Cardiac fibroblast (primary cell): ENCODE measurements around the gene PRSS57.

ENCODE experiments used
- DNase-seq, 2 donors: peaks; one replicate each; pipeline versions ENCODE4 v3.0.0 to v3.0.0-alpha.2; 2010; ENCODE audit warnings: low read depth in 2 of 2
- H3K4me3 ChIP-seq, 2 donors: replicated peaks in 1 of 2; 1 replicate in 1 of 2; 2 replicates in 1 of 2; pipeline ENCODE4 v1.5.1; 2011; ENCODE audit warnings: low read depth in 2 of 2, low read length in 2 of 2, mild to moderate bottlenecking in 2 of 2, moderate library complexity in 1 of 2
- TF ChIP-seq, protein P1 (sequence below): IDR thresholded peaks from one replicate; pipeline ENCODE4 v1.5.1; 2011; ENCODE audit warnings: low read depth, mild to moderate bottlenecking, low read length, inconsistent platforms

Gene PRSS57

DNA sequence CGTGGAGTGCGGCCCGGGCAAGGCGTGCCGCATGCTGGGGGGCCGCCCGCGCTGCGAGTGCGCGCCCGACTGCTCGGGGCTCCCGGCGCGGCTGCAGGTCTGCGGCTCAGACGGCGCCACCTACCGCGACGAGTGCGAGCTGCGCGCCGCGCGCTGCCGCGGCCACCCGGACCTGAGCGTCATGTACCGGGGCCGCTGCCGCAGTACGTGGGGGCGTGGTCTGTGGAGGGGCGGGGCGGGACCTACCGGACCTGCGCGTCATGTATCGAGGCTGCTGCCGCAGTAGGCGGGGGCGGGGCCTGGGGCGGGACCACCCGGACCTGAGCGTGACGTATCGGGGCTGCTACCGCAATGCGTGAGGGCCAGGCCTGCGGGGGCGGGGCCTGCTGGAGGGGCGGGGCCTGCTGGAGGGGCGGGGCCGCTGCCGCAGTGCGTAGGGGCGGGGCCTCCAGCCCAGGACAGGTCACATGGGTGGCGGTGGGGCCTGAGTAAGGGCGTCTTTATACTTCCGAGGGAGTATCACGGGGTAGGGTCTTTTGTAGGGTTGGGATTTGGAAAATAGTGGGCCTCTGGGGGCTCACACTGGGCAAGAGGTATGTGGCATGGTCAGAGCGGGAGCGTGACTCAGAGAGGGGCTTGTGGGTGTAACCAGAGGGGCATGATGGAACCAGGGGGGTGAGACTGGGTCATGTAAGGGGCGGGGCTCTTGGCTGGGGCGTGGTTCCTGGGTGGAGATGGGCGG is 14.8 kb downstream of the PRSS57 start:
- peak overlapping the region; percentile 49 to 58 for H3K4me3 ChIP-seq
- peak; percentile 99 to 100 for DNase-seq
- TF ChIP-seq, protein P1, sequence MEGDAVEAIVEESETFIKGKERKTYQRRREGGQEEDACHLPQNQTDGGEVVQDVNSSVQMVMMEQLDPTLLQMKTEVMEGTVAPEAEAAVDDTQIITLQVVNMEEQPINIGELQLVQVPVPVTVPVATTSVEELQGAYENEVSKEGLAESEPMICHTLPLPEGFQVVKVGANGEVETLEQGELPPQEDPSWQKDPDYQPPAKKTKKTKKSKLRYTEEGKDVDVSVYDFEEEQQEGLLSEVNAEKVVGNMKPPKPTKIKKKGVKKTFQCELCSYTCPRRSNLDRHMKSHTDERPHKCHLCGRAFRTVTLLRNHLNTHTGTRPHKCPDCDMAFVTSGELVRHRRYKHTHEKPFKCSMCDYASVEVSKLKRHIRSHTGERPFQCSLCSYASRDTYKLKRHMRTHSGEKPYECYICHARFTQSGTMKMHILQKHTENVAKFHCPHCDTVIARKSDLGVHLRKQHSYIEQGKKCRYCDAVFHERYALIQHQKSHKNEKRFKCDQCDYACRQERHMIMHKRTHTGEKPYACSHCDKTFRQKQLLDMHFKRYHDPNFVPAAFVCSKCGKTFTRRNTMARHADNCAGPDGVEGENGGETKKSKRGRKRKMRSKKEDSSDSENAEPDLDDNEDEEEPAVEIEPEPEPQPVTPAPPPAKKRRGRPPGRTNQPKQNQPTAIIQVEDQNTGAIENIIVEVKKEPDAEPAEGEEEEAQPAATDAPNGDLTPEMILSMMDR: no peak

DNA sequence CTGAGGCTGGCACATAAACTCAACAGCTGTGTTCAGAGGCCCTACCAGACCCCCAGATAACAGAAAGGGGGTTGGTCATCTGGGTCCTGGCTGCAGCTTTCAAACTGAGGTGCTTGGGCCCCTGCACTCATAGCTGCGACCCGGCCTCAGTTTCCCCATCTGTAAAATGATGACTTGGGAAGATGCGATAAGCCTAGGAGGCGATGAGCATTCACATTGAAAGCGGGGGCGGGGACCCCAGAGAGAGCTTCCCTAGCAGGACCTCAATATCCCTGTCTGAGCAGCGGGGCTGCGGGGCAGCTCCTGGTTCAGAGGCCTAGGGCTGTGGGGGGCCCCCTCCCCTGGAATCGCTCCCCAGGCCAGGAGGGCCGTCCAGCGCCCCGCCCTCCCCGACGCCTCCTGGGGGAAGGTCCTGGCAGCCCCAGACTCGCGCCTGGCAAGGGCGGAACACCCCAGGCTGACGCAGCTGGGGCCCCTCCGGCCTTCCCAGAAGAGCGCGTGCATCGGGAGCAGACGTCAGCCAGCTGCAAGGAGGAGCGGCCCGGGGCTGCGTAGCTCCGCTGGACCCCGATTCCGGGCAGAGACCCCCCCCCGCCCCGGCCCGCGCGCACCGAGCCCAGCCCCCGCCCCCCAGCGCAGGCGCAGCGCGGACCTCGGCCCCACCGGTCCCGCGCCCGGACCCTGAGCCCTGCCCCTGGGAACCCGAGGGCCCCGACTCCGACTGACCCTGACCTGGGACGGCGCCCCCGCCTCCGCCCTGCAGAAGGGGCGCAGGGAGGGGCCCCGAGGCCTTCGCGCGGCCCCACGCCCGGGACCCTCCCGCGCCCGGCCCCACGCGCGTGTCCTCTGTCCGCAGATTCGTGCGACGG is 15.6 kb downstream of the PRSS57 start:
- peak overlapping the region; percentile 49 to 58 for H3K4me3 ChIP-seq
- TF ChIP-seq, protein P1: no peak
- peak; percentile 75 to 95 for DNase-seq

DNA sequence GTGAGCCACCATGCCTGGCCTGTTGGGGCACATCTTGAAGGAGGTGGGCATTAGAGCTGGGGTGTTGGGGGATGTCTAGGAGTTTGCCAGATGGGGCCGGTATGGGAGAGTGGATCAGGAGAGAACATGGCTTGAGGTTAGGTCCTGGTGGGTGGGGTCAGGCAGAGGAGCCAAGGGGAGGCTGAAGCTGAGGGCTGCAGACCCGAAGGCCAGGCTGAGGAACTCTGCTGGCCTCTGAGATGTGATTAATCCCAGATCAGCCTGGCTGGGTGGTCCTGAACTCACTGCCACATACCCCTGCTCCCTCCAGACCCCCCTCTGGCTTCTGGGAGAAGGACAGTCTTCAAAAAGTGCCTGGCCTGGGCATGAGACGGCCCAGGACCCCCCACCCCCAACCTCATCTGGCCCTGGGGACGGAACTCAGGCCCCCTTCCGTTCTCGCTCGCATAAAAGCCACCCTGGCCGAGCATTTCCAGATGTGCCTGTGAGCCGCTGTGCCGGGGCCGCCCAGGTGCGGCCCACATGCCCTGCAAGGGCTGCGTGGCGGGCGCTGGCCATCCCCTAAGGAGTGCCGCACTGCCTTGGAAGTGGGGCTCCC is 16.4 kb downstream of the PRSS57 start:
- peak overlapping the region; percentile 49 to 58 for H3K4me3 ChIP-seq
- DNase-seq: no peak
- TF ChIP-seq, protein P1: no peak

DNA sequence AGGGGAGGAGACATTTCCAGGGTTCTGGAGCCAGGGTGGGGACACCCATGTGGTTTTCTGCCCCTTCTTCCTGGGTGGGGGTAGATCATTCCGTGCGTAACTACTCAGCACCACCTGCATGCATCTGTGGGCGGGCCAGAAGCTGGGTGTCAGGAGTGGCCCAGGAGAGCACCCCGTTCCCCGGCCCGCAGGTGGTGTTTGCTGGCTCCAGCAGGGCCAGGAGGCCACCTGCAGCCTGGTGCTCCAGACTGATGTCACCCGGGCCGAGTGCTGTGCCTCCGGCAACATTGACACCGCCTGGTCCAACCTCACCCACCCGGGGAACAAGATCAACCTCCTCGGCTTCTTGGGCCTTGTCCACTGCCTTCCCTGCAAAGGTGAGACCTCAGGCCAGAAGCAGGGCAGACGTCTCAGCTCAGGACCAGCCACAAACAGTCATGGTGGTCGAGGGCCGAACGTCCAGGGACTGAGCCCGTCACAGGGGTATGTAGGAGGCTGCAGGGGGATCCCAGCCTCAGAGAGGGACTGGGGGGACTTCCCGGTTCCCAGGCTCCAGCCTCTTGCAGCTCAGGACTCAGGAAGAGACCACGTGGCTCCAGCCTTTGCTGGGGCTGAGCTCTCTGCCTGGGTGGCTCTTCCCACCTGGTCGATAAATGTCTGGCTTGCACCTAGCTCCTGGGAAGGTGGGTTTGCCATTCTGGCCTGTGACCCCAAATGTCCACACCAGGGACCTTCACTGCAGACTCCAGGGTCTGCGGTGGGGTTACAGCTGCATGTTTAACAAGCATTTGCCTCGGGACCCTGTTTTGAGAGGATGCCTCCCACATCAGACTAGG is 17.4 kb downstream of the PRSS57 start:
- TF ChIP-seq, protein P1: no peak
- peak in 1 of 2 donors; percentile 51 for DNase-seq
- peak overlapping the region; percentile 72 to 79 for H3K4me3 ChIP-seq

DNA sequence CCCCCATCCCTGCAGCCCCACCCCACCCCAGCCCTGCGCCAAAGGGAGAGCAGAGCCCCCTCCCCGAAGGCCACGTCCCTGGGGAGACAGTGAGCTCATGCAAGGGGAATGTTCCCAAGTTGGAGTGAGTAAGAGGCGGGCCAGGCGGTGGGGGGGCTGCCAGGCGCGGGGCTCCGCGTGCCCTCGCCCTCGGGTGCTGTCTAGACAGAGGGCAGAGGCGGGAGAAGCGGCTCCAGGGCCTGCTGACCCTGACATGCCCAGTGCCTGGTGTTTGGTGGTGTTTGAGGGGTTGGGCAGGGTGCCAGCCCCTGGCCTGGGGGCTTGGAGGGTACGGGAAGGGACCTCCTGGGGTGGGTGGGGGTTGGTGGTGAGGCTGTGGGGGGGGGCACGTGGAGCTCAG is 18.1 kb downstream of the PRSS57 start:
- peak overlapping the region; percentile 72 to 79 for H3K4me3 ChIP-seq
- TF ChIP-seq, protein P1: no peak

More for the DNA sequence above, 18.1 kb downstream of the PRSS57 start:
- DNase-seq: peak; percentile 89 to 91
